Hematopoietic multipotent progenitor cell treated with erythropoietin and hydrocortisone succinate and interleukin-3 and kit ligand, for 6 days (in vitro differentiated cells): ENCODE results near the gene MT1F.
"Not testable (repeated sequence)": the region's sequence is repeated elsewhere in the genome, so short reads cannot be mapped to it uniquely, and the experiment has no call there.

Experiments
- DNase-seq: peaks from one replicate; pipeline ENCODE4 v3.0.0-alpha.2; 2015

Gene MT1F

GRCh38 chr16:56673921-56674320 lies 16.2 kb downstream of the MT1F start:
- peak; percentile 67 for DNase-seq

- not testable (repeated sequence) for DNase-seq
Observed at GRCh38 chr16:56674570-56674969, 16.8 kb downstream of the MT1F start.

GRCh38 chr16:56675685-56676210 lies 18.0 kb downstream of the MT1F start:
- DNase-seq, result no peak

GRCh38 chr16:56677474-56677873 lies 19.7 kb downstream of the MT1F start:
- no peak for DNase-seq

- DNase-seq, result no peak
Observed at GRCh38 chr16:56679078-56679730, 21.4 kb downstream of the MT1F start.

- DNase-seq, result no peak
Observed at GRCh38 chr16:56679818-56680217, 22.1 kb downstream of the MT1F start.

GRCh38 chr16:56681939-56682702 lies 24.4 kb downstream of the MT1F start, which contains the start of gene MT1X:
Gene MT1X (plus strand): TSS chr16:56682470. CDS start chr16:56682541, 71 bp downstream.
- DNase-seq, result peak; percentile 95

GRCh38 chr16:56682703-56683397 lies 25.1 kb downstream of the MT1F start:
- no peak for DNase-seq

GRCh38 chr16:56683424-56684172 lies 25.8 kb downstream of the MT1F start:
- DNase-seq, result no peak

- DNase-seq, result no peak
Observed at GRCh38 chr16:56684256-56684925, 26.6 kb downstream of the MT1F start.

GRCh38 chr16:56684926-56685590 lies 27.3 kb downstream of the MT1F start:
- DNase-seq, result no peak

GRCh38 chr16:56686758-56687157 lies 29.0 kb downstream of the MT1F start:
- no peak for DNase-seq

GRCh38 chr16:56688762-56689161 lies 31.0 kb downstream of the MT1F start:
- no peak for DNase-seq

- DNase-seq, result no peak
Observed at GRCh38 chr16:56689171-56689570, 31.4 kb downstream of the MT1F start.

GRCh38 chr16:56690420-56691122 lies 32.8 kb downstream of the MT1F start:
- no peak for DNase-seq

- DNase-seq, result no peak
Observed at GRCh38 chr16:56691885-56692284, 34.1 kb downstream of the MT1F start.

GRCh38 chr16:56695246-56695645 lies 37.5 kb downstream of the MT1F start:
- no peak for DNase-seq

GRCh38 chr16:56697456-56698155 lies 39.8 kb downstream of the MT1F start:
- no peak for DNase-seq

GRCh38 chr16:56700195-56700594 lies 42.4 kb downstream of the MT1F start:
- DNase-seq, result no peak

- no peak for DNase-seq
Observed at GRCh38 chr16:56700631-56701030, 42.9 kb downstream of the MT1F start.
